Adipose tissue (tissue), 3 donors: ENCODE data around the gene IL32. TPM values are rescaled to one million over a fixed set of nuclear protein-coding genes. Genes with fewer than 3 reads are reported as not detected.

Source experiments
- H3K27ac ChIP-seq: one replicate; pipeline ENCODE4 v1.5.1; 2013; ENCODE audit warnings: low read depth, low read length
- WGBS, 3 donors: extraction: QIAGEN DNeasy Blood & Tissue Kit; methylation state at CpG; one replicate each; pipeline ENCODE4 v1.1.7; 2013; 5-methylcytosine and 5-hydroxymethylcytosine counted together
- polyA plus RNA-seq, 3 donors: library from polyadenylated mRNA; stranded (reverse); fragments of 200-250 nt; gene quantifications; one replicate each; pipeline ENCODE4 v1.2.3, GENCODE V29; 2013
- donor health status: healthy with polysubstance abuse.
- donor health status: Bipolar disorder and iron deficiency.
- donor health status: healthy.

The IL32 gene
- polyA plus RNA-seq, 3 donors = 77.7 to 209 (median 87.0) TPM

GRCh38 chr16:3026609-3027488 lies 38.6 kb upstream of the IL32 start:
- 92 to 96% (median 96%) methylated on average over 23 to 24 of the region's 24 CpGs for WGBS, 3 donors
- H3K27ac ChIP-seq = no peak overlapping the region

DNA sequence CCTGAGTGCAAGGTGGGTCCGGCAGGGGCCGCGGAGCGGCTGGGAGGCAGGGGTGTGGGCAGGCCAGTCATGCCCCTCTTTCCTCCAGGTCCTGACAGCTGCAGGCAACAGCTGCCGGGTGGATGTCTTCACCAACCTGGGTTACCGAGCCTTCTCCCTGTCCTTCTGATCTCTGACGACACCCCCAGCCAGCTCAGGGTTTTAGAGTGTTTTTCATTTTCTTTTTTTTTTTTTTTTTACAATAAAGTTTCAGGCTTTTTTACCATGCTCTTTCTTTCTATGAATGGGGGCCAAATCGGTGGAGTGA lies 38.0 kb upstream of the IL32 start:
- H3K27ac ChIP-seq = no peak overlapping the region
- WGBS, 3 donors = 80 to 93% (median 90%) methylated on average over 8 of the region's 8 CpGs

GRCh38 chr16:3027983-3028715 lies 37.3 kb upstream of the IL32 start:
- no peak overlapping the region for H3K27ac ChIP-seq
- WGBS, 3 donors = 10 to 26% (median 25%) methylated on average over 55 to 58 of the region's 58 CpGs

DNA sequence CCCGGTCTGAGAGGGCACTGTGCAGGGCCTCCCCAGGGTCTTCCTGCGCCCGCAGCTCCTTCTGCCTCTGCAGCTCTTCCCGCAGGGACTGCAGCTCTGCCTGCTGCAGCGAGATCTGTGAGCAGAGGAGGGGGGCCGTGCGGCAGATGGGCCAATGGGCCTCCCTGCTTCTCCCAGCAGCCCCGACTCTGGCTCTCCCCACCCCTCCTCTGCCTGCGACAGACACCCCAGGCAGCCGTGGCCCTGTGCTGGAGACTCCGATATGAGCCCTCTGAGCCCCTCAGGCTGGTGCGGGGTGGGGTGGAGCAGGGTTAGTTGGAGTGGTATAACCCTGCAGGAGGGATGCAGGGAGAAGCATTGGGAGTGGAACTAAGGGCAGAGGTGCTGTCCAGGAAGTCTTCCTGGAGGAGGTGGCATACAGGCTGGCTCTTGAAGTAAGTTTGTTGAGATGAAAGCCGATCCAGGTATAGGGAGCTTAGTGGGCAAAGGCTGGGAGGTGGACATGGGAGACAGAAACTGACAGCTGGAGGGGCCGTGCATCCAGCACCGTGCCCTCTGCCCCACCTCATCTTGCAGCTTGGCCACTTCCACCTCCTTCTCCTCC lies 36.6 kb upstream of the IL32 start:
- 28 to 53% (median 43%) methylated on average over 12 to 15 of the region's 15 CpGs for WGBS, 3 donors
- H3K27ac ChIP-seq = no peak overlapping the region

DNA sequence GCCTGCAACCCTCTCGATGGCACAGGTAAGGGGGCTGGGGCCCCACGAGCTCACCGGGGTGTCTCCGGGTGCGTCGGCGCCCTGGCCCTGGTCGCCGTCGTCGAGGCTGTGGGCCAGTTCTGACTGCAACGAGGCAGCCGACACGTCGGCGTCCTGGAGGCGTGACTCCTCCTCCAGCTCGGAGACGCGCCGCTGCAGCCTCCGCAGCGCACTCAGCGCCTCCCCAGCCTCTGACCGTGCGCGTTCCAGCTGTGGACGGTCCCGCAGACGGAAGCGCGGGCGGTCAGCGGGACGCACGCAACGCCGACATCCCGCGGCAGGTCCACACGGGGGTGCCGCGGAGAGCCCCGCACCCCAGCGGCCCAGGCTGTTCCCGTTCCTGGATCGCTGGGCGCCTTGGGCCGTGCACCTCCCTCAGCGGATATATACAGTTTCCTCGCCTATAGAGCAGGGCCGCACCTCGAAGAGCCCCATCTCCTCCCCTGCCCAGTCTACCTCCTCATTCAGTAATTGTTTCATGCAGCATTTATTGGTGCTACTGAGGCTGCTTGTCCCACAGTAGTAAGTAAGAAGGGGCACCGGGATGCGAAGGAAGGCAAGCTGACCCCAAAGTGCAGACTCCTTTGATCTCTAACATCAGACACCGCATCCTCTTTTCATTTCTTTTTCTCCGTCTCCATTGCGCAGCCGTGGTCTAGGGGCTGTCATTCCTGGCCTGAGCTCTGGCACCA lies 35.8 kb upstream of the IL32 start:
- H3K27ac ChIP-seq = no peak overlapping the region
- 8 to 63% (median 9%) methylated on average over 48 to 59 of the region's 59 CpGs for WGBS, 3 donors

GRCh38 chr16:3030222-3031212 lies 34.9 kb upstream of the IL32 start:
- H3K27ac ChIP-seq = no peak overlapping the region
- WGBS, 3 donors = 77 to 87% (median 80%) methylated on average over 33 of the region's 33 CpGs

GRCh38 chr16:3032624-3033023 lies 32.8 kb upstream of the IL32 start:
- 33 to 67% (median 35%) methylated on average over 7 of the region's 7 CpGs for WGBS, 3 donors
- H3K27ac ChIP-seq = no peak overlapping the region

- no peak overlapping the region for H3K27ac ChIP-seq
- 34 to 43% (median 38%) methylated on average over 17 to 19 of the region's 19 CpGs for WGBS, 3 donors
Measured at GRCh38 chr16:3035289-3035971, 30.0 kb upstream of the IL32 start.

GRCh38 chr16:3035972-3036725 lies 29.3 kb upstream of the IL32 start:
- 2 to 3% (median 2%) methylated on average over 21 to 40 of the region's 40 CpGs for WGBS, 3 donors
- H3K27ac ChIP-seq = no peak overlapping the region

DNA sequence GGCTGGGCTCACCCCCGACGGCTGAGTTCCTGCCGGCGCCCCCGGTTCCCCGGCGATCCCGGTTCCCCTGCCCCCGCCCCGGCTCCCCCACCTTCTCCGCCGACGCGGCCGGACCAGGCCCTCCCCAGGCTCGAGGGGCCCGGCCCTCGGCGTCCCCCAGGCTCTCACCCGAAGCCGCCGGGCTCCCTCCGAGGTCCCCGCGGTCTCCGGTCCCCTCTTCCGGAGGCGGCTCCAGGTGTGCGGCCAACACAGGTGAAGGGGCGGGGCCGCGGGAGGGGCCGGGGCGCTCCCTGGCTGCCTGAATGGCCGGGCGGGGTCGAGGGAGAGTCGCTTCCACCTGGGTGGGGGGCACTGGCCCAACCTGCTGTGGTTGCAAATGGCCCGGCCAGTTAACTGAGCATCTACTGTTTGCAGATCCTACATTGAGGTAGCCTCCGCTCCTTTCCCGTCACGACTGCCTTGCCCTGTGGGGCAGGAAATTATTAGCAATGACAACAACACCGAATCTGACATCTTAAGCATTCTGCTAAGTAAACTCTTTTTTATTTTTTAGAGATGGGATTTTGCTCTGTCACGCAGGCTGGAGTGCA lies 28.6 kb upstream of the IL32 start, which contains the start of gene BICDL2:
Gene BICDL2, minus strand, starts transcription at position 219 of the 590 bp plus-strand sequence. CDS start 1,448 bp downstream, outside the sequence.
- 7 to 8% (median 7%) methylated on average over 21 to 44 of the region's 44 CpGs for WGBS, 3 donors
- no peak within 1 kb of the TSS for H3K27ac ChIP-seq

GRCh38 chr16:3038256-3038655 lies 27.2 kb upstream of the IL32 start:
- no peak overlapping the region for H3K27ac ChIP-seq
- WGBS, 3 donors = 13 to 36% (median 34%) methylated on average over 11 of the region's 11 CpGs

DNA sequence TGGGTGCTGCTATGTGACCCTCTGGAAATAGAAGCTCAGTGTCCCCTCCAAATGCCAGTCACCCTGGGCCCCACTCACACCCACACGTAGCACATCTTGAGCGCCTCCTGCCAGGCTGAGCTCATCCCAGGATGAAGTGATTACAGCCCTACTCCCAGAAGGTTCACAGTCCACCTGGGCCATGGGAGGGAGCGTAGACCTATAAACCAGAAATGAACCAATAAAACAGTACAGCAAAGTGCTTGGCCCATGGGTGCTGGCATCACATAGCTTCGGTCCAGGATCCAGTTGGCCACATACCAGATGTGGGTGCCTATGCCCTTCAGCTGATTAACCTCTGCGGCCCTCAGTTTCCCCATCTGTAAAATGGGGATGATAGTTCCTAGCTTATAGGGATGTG lies 26.5 kb upstream of the IL32 start:
- 74 to 89% (median 83%) methylated on average over 5 of the region's 5 CpGs for WGBS, 3 donors
- no peak overlapping the region for H3K27ac ChIP-seq

DNA sequence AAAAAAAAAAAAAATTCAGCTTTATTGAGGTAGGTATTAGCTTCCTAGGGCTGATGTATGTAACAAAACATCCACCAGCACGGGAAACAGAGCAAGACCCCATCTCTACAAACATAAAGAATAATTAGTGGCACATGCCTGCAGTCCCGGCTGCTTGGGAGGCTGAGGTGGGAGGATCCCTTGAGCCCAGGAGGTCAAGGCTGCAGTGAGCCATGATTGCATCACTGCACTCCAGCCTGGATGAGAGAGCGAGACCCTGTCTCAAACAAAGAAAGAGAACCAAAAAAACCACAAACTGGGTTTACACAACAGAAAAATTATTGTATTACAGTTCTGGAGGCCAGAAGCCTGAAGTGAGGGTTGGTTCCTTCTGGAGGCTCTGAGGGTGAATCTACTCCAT lies 23.1 kb upstream of the IL32 start:
- 74 to 94% (median 77%) methylated on average over 3 of the region's 3 CpGs for WGBS, 3 donors
- no peak overlapping the region for H3K27ac ChIP-seq

DNA sequence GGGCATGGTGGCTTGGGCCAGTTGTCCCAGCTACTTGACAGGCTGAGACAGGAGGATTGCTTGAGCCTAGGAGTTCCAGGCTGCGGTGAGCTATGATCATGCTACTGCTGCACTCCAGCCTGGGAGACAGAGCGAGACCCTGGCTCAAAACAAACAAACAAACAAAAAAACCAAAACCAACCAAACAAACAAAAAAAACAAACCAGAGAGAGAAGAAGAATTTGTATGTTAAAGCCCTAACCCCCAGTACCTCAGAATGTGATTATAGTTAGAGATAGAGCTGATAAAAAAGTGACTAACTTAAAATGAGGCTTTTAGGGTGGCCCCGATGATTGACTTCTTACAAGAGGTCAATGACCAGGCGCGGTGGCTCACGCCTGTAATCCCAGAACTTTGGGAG lies 20.7 kb upstream of the IL32 start:
- no peak overlapping the region for H3K27ac ChIP-seq
- whole genome bisulfite sequencing, 3 donors = 91 to 94% (median 91%) methylated on average over 6 of the region's 6 CpGs

- H3K27ac ChIP-seq = no peak within 1 kb of the TSS
Measured at GRCh38 chr16:3045758-3046640, 19.4 kb upstream of the IL32 start, which contains the start of gene MMP25. Gene MMP25 (plus strand): TSS chr16:3046561. CDS start chr16:3046918, 357 bp downstream.

More at GRCh38 chr16:3045758-3046640, 19.4 kb upstream of the IL32 start, which contains the start of gene MMP25:
- WGBS, 3 donors = 1% methylated on average over 57 to 85 of the region's 86 CpGs
